NCI-H82 (cell line): Measurements from ENCODE around the gene MYADML2.
A peak's percentile ranks its signal among the peaks of the same experiment; 100 is the strongest.

Source experiments
- DNase-seq: peaks from one replicate; lab custom pipeline; 2025; lab: John Stamatoyannopoulos, UW

The MYADML2 gene

DNA sequence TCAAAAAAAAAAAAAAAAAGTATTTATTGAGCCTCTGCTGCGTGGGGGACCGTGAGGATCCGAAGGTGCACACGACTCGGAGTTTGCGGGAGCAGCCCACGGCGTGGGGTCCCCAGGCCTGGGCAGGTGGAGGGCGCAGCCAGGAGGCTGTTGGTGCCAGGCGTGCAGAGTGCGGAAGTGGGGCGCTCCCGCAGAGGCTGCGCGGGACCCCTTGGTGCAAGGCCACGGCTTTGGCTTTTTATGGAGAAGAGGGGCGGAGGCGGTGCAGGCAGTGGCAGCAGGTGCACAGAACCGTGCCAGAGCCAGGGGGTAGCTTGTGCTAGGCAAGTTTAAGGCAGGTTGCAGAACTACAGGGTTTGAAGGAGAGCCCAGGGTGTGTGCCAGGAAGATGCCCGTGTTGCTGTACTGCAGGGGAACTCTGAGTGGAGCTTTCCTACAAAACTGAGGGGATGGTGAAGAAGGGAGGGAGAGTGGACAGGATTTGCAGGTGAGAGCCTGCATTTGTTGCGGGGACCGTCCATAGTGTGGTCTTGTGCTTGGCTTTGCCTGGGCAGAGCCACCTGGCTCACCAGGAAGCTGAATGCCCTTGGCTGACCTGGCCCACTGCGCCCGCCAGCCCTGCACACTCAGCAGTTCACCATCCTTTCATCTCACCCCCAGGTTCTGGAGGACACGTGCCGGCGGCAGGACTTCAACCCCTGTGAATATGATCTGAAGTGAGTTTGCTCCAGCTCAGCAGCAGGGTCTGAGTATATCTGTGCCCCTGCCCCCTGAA, 31.7 kb upstream of the MYADML2 start:
- no peak for DNase-seq

DNA sequence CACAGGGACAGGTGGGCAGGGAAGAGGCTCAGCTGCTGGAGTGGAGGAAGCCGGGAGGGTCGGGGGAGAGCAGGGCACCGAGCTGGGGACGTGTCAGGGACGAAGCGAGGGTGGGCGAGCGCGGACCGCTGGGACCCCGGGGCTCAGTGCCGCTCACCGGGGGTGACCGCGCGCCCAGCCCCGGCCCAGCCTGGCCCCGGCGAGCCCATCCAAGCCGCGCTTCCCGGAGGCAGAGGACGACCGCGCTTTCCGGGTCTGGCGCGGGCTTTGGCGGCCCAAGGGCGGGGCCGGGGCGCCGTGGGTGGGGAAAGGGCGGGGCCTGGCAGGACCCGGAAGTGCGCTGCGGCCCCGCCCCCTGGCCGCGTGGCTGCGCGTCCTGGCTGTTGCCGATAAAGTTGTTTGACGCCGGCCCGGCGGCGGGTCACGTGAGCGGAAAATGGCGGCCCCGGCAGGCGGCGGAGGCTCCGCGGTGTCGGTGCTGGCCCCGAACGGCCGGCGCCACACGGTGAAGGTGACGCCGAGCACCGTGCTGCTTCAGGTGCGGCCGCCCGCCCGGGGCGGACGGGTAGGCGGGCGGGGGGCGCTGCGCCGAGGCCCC, 30.3 kb upstream of the MYADML2 start, which contains the start of gene ASPSCR1:
TSS of gene ASPSCR1 (plus strand) at position 419 of the 598 bp plus-strand sequence. CDS start at position 437, 18 bp downstream.
- peak; percentile 93 for DNase-seq

DNA sequence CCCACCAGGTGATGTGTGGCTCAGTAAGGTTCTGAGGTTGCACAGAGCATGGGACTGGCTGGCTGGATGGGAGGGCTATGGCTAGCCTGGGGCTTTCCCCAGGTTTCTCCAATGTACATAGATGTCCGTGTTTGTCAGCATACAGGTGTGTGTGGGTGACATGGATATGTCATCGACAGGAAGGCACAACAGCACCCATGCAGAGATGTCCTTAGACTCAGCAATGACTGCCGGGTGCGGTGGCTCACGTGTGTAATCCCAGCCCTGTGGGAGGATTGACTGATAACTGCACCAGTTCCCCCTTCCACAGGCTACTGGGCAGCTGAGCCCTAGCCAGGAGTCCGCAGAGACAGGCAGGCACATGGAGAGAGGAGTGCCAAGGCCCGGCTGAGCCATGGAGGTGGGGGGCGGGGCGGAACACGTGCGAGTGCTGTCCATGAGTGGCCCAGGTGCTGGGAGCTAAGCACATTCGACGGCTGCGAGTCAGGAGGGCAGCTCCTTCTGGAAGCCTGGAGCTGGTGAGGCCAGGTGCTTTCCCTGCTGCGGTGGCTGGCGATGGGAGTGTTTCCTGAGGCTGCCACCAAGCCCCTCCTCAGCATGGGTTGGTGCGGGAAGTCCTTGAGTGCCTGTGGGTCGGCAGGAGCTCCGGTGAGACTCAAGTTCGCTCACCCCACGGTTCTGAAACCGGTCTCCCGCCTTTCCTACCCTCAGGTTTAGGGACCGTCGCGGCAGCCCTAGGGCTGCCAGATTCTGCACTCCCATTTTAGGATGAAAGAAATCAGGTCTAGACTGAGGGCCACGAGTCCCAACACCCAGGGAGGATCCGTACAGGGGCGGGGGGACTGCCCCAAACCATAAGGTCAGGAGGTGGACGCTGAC, 29.5 kb upstream of the MYADML2 start:
- peak; percentile 66 for DNase-seq

DNA sequence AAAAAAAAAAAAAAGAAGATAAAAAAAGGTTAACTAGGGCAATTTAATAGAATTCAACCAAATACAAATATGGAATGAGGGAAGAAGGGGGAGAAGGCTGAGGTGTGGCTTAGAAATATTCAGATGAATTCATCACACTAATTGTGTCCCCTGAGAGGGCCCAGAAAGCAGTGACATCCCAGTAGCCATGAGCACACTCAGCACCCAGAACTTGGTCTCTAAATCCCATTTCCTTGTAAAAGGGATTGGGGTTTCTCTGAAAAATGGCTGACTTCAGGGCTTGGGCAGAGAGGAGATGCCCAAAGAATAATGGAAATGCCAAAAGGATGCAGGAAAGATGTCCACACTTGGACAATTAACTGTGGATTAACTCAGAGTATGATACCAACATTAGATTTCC, 26.4 kb upstream of the MYADML2 start:
- no peak for DNase-seq

DNA sequence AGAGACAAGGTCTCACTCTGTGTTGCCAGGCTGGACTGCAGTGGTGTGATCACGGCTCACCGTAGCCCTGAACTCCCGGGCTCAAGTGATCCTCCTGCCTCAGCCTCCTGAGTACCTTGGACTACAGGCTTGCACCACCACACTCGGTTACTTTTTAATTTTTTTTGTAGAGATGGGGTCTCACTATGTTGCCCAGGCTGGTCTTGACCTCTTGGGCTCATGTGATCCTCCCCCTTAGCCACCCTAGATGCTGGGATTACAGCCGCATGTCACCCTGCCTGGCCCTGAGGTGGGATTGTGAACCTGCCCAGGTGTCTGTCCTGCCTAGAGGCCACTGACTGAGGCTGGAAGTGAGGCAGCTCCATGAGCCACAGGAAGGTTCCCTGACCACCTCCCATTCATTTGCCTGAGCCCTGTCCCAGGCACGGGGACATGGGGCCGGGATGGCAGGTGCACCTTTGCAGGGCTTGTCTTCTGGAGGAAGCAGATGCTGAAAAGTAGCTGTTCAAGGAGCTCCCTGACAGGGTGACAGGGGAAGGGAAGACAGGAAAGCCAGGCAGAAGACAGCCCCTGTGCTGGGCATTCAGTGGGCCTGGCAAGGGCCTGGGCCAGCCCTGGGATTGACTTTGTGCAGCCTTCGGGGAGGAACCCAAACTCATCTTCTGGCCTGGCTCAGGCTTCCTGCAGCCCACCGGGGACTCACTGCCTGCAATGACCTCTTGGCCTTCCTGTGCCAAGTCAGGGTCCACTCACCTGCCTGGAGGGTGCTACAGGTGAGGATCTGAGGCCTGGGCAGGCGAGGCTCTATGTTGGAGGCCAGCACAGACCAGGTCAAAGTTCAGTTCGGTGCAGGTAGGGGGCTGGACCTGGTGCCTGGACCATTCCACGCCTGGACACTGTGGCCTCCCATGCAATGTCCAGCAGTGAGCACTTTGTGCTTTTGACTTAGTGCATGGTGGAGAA, 22.1 kb upstream of the MYADML2 start:
- no peak for DNase-seq

DNA sequence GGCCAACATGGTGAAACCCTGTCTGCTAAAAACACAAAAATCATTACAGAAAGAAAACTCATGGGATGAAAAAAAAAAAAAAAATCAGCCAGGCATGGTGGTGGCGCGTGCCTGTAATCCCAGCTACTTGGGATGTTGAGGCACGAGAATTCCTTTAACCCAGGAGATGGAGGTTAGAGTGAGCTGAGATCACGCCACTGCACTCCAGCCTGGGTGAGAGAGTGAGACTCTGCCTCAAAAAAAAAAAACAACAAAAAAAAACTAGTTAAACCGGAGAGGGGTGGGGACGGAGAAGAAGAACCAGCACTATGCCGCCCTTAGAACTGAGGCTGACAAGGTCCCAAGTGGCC, 21.3 kb upstream of the MYADML2 start:
- DNase-seq: no peak

DNA sequence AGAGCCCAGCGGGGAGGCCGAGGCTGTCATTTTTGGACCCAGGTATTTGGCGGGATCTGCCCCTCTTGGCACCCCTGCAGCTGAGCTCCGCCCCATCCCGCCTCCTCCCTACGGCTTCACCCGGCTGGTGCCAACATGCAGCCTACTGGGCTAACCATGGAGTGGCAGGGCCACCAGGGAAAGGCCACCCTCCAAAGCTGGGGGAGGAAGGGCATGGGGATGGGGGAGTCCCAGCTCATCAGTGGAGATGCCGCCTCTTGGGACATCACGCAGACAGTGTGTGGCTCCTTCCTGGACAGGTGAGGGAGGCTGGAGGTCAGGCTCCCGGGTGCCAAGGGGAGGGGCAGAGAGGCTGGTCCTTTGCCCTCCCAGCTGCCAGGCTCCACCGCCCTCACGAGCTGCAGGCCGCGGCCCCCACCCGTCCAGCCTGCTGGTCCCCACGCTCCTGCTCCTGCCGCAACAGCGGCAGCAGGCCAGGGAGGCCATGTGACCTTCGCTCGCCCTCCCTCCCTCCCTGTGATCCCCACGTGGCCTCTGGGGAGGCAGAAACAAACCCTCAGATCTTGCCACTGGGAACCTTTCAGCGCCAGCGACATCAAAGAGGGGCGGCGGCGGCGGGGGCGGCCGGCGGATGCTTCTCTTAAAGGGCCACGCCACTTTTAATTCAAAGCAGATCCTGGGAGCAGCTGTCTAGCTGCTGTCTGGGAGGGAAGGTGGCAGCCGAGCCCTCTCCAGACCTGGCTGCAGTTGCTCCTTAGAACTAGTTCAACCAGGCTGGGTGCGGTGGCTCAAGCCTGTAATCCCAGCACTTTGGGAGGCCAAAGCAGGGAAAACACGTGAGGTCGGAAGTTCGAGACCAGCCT, 20.7 kb upstream of the MYADML2 start:
- peak; percentile 96 for DNase-seq

DNA sequence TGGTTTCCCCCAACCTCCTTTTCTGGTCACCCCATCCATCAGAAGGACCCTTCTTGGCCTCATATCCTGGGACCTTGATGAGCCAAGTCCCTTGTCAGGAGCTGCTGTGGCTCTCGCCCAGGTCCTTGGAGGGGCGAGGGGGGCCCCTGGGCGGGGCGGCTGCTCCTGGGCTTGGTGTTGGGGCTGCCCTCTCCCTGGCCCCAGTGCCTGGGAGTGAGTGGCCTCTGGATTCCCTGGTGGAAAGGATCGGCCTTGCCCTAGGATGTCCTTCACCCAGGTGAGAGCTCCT, 20.2 kb upstream of the MYADML2 start:
- no peak for DNase-seq

DNA sequence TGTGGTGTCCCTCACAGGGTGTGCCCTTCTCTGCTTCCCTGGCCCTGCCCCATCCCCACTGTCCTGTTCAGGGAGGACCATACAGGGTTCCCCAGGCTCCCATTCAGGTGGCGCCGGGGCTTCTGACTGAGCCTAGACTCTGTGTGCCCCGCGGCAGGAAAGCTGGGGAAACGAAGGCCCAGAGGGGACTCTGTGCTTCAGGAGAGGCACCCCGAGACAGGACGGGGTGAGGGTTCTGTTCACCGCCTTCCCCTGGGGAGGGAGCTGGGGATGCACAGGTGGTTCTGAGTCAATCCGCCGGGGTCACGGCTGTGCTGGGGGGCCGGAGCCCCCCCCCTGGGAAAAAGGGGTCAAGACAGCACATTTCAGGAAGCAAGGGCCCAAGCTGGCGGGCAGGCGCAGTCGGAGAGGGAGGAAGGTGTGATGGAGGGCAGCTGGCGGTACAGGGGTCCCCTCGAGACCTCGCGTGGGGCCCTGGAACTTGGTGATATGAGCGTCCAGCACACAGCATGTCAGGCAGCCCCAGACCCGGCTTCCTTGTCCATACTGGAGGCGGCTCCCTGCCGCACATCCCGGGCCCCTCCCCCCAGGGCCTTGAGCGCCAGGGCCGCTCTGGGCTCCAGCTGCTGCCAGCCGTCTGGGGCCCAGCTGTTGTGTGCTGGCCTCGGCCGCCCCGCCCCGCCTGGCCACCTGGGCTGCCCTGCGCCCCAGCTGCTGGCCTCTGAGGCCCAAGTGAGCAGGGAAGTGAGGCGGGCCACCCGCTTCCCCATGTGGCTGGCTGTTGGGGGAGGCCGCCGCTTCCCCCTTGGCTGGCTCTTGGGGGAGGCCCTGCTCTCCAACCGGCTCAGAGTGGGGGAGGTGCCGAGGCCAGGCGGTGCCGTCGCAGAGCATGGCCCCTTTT, 19.6 kb upstream of the MYADML2 start:
- peak; percentile 96 for DNase-seq

DNA sequence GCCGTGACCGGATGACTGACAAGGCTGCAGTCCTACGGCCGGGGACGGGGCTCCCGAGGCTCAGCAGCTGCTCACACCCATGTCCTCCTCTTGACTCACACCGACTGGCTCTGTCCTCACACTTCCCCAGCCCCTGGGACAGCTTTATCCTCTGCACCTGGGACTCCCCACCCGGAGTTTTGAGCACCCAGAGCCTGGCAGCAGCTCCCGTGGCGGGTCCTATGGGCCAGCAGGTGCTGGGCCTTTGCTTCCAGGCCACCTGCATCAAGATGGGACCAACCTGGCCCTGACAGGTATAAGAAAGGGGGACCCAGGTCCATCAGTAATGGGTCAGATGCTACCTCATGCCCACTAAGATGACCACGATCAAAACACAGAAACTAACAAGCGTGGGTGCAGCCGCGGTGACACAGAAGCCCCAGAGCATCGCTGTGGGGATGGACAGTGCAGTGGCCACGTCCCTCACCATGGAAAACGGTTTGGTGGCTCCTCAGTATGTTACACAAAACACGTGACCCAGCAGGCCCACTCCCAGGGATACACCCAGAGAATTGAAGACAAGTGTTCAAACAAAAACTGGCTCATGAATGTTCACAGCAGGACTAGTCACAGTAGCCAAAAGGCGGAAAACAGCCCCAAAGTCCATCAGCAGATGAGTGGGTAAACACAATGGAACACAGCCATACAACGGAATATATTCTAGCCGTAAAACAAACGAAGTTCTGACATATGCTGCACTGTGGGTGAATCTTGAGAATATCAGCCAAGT, 17.2 kb upstream of the MYADML2 start:
- no peak for DNase-seq

DNA sequence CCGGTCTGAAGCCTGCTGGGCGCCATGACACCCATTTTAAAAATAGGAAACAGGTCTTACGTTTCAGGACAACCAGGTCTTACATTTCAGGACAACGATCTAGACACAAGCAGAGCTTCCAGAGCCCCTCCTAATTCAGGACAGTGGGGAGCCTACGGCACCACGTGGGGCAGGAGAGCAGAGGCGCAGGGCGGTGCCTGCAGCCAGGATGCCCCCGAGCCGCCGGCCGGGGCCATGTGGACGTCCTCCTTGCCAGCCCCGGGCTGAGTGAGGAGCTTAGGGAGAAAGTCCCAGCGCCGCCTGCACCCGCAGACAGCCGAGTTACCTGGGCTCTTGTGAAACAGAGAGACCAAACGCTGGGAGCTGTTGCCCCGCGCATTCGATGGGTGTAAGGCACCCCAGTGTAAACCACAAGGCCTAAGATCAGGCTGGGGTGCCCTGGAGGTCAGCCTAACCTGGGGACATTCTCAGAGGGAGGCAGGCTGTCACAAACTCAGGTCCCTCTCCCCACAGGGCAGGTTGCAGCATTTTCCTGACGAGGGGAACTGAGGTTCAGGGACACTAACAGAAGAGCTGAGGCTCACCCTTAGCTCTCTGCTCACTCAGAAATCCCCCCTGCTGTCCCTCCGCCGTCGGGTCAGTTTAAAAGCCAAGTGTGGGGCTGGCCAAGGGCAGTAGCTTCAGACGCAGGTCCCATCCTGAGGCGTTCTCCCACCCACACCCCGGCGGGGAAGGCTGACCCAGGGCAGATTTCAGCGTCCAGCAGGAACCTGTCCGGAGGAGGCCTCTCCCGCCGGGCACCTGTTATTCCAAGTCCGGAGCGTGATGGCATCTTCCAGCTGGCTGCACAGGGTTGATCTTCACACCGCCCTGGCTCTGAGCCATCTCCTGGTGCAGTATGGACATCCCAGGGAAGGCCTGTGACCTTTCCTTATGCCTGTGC, 15.7 kb upstream of the MYADML2 start:
- no peak for DNase-seq

DNA sequence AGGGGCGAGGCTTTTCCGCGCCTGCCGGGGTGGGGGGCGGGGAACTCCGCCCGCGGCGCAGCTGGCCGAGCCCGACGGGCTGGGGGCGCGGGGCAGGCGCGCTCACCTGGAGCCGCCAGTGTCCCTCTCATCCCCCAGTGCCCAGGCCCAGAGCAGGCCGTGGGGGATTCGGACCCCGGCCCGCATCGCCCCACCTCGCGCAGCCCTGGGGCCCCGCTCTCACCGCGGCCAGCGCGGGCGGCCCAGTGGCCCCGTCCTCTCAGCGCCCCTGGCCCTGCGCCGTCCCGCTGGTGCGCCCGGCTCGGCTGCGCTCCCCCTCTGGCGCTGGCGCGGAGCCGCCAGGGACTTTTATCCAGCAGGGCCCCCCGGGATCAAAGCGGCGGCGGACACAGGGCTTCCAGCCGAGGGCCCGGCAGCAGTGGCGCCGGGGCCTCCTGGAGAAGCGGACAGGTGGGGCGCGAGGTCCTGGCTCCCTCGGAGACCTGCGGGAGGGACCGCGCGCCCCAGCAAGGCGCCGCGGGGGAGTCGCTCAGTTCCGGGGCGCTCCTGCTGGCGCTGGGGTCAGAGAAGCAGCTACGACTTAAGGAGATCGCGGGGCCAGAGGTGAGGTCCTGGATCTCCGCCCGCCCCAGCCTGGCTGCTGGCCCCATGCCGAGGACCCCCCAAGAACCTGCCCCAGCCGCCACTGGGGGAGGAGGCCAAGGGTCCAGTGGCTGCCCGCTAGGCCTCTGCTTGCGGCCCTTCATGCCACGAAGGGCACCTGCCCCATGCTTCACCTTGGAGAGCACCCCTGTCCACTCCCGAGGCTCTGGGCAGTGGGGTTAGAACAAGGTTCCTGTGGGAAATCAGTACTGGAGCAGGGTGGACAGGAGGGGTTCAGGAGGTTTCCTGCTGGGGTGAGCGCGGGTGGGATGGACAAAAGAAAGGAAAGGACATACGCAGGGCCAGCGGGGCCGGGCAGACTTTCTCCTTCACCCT, 14.8 kb upstream of the MYADML2 start:
- DNase-seq: no peak

DNA sequence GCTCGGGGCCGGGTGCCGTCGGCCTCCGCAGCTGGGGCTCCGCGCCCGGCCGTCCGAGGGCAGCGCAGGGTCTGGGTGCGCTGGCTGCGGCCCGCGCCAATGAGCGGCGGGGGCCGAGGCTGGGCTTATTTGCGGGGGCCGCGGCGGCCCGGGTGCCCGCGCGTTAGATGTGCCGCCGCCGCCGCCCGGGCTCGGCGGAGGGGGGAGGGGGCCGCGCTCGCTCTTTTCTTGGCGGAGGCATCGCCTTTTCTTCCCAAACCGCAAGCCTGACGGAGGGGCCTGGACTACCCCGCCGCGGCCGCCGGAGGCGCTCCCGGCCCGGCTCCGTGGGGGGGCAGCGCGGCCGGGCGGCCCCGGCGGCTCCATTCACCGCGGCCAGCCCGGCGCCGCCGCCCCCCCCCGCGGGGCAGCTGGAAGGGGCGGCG, 14.1 kb upstream of the MYADML2 start, which contains the start of gene NOTUM:
TSS of gene NOTUM (minus strand) at position 101 of the 425 bp plus-strand sequence. CDS start 278 bp downstream, outside the sequence.
- peak; percentile 68 for DNase-seq

DNA sequence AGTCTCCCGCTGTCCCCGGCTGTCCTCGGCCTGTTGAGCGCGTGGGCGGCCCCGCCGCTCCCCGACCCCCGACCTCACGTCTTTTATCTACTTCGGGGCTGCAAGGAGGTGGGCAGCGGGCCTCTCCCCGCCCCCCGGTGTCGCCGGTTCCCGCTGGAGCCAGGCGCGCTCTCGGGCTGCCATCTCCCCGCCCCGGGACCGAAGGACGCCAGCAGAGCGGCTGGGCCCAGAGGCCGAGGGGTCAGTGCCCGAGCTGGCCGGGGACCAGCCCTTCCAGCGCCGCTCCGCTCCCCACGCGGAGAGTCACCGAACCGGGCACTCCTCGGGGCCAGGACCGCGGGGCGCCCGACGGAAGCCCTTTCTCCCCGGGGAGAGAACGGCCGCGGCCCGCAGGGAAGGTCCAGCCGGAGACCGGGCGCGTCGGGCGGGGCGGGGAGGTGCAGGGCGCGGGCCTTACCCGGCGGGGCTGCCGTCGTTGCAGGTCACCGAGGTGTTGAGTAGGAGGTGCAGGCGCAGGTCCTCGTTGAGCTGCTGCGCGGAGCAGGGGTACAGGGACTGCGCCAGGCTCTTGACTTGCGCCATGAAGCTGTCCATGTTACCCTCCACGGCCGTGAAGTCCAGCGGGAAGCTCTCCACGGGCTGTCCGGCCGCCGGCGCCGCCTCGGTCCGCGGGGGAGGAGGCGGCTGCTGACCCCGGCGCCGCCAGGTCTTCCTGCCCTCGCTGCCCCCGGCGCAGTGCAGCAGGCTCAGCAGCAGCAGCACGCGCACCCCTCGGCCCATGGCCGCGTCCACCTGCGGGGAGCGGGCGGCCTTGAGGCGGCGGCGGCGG, 13.3 kb upstream of the MYADML2 start:
- DNase-seq: peak; percentile 41

DNA sequence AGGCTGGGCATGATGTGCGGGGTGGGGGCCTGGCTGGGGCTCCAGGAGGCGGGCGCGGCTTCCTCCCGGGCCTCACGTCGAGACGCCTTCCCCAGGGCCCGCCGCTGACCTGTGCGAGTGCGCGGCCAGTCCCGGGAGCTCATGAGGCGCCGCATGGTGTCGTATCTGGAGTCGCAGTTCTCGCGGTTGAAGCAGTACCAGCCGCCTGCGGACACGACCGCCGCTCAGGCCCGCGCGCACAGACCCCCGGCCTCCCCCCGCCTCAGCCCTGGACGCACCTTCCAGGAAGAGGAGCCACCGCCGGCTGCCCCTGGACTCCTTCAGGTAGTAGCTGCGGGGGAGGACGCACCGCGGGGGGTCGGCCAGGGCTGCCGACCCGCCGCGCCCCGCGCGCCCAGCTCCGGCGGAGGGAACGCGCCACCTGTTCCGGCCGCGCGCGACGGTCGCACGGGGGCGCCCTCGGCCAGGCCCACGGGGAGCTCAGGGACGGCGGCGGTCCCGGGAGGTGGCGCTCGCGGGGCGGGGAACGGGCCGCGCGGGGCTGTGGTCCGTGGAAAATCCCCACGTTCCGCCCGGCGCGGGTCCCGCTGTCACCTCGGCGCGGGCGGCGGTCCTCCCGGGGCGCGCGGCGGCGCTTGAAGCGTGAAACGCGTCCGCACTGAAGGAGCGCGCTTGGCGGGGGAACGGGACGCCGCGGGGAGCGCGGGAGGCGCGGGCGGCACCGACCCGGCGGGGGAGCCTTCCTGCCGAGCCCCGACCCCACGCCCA, 12.5 kb upstream of the MYADML2 start:
- peak; percentile 80 for DNase-seq
